Frontal cortex (tissue), 4 donors: ENCODE data around the gene FAM114A1. TPM values are rescaled to one million over a fixed set of nuclear protein-coding genes. Genes with fewer than 3 reads are reported as not detected.
"Not testable (repeated sequence)": the region's sequence is repeated elsewhere in the genome, so short reads cannot be mapped to it uniquely, and the experiment has no call there.

Experiments used
- DNase-seq, 2 donors: peaks; one replicate each; pipeline ENCODE4 v3.0.0; 2012; ENCODE audit warnings: low spot score in 2 of 2
- FAIRE-seq: peaks from 2 replicates; lab custom pipeline; 2012; peaks lifted over from hg19 to GRCh38; lab: Jason Lieb, UNC
- total RNA-seq: library from RNA; depleted of rRNA; stranded (reverse); fragments of >200 nt; gene quantifications from one replicate; pipeline ENCODE4 v1.2.3, GENCODE V29; 2014
- donor health status: control.
- donor health status: control.
- donor health status: control.

FAM114A1 gene
- total RNA-seq, 1 donor from 2014 or later = 9.4 TPM

GRCh38 chr4:38926896-38927295 lies 59.3 kb downstream of the FAM114A1 start:
- no peak for DNase-seq
- no peak for FAIRE-seq

GRCh38 chr4:38928568-38928967 lies 61.0 kb downstream of the FAM114A1 start:
- DNase-seq (no peak), FAIRE-seq (no peak)

- DNase-seq (no peak), FAIRE-seq (no peak)
These were observed 61.4 kb downstream of the FAM114A1 start for GRCh38 chr4:38928974-38929373.

DNA sequence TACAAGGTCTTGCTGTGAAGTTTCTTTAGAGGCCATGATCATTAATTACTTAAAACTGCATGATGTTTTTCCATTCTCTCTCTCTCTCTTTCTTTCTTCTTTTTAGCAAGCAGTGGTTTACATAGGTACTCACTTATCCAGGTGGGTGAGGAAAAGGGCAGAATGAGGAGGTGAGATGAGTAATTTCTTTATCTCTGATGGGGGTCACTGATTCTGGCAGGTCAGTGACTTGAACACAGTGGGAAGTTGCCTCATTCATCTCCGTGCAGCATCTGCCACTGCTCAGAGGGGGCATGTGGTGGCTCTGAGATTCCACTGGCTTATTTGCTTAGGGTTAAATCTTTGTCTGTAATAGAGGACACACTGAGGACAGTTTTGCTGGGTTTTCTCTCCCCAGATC lies 62.6 kb downstream of the FAM114A1 start:
- no peak for DNase-seq
- no peak for FAIRE-seq

GRCh38 chr4:38930707-38931106 lies 63.1 kb downstream of the FAM114A1 start:
- no peak for DNase-seq
- no peak for FAIRE-seq

- DNase-seq (no peak), FAIRE-seq (no peak)
These were observed 63.5 kb downstream of the FAM114A1 start for GRCh38 chr4:38931125-38931524.

GRCh38 chr4:38935391-38936073 lies 67.9 kb downstream of the FAM114A1 start:
- FAIRE-seq (no peak), DNase-seq (no peak)

GRCh38 chr4:38939165-38939564 lies 71.6 kb downstream of the FAM114A1 start:
- FAIRE-seq (no peak), DNase-seq (no peak)

- FAIRE-seq (no peak), DNase-seq (no peak)
These were observed 72.9 kb downstream of the FAM114A1 start for GRCh38 chr4:38940476-38940875.

DNA sequence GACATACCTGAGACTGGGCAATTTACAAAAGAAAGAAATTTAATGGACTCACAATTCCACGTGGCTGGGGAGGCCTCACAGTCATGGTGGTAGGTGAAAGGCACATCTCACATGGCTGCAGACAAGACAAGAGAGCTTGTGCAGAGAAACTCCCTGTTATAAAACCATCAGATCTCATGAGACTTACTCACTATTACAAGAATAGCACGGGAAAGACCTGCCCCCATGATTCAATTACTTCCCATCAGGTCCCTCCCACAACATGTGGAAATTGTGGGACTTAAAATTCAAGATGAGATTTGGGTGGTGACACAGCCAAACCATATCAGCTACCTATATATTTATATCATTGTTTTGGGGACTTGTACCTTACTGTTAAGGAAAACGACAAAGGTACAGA lies 74.3 kb downstream of the FAM114A1 start:
- not testable (repeated sequence) for FAIRE-seq, DNase-seq

DNA sequence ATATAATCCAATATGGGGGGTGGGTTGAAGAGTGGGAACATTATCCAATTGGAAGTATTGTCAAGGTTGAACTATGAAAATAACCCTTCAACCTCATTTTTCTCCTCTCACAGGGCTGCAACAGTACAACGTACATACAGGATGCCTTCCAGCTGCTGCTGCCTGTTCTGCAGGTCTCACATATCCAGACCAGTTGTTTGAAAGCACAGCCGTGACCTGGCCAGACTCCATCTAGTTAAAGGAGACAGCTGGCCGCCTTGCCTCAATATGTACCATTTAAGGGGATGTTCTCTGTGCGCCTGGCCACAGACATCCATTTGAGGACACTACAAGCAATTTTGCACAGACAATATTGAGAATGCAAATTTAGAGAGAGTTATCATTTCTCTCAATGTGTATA lies 75.7 kb downstream of the FAM114A1 start:
- DNase-seq (no peak), FAIRE-seq (no peak)

DNA sequence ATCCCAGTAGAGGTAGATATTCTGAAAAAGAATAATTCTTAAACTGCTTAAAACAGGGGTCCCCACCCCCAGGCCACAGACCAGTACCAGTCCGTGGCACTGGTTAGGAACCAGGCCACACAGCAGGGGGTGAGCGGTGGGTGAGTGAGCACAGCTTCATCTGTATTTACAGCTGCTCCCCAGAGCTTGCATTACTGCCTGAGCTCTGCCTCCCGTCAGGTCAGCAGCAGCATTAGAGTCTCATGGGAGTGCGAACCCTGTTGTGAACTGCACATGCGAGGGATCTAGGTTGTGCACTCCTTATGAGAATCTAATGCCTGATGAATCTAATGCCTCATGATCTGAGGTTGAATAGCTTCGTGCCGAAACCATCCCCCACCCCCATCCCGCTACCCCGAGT lies 76.8 kb downstream of the FAM114A1 start:
- FAIRE-seq = no peak
- DNase-seq = no peak

DNA sequence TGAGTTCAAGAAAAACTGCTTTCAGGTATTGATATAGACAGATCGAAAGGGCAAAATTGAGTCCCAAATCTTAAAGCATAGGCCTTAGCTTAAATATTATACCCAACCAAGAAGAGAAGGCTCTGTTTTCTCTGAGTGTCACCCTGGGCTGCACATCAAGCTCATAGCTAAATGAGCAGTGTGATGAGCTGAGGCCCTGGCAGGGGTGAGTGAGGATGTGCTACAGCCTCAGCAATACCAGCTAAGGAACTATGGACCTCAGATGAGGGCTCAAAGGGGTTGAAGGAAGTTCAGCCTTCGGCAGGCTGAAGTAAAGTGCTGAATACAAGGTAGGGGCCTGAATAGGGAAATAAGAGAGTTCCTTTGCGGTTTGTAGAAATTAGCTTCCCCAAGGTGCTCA lies 79.3 kb downstream of the FAM114A1 start:
- no peak for DNase-seq
- no peak for FAIRE-seq

DNA sequence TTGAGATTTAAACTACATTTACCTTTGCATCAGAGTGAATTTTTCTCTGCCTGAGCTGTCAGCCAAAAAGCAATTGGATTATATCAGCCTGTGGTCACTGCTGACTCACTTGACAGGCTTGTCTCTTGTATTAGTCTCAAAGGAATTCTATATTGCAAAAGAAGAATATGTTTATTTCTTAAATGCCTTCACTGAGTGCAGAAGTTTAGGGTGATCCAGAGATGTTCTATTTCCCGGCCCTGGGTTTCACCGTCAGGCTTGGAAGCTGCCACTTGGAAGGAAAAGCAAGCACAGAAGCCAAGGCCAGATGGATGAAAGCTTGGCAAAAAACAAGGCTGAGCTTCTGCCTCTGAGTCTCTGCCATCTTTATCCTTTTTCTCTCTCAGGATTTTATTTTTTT lies 80.9 kb downstream of the FAM114A1 start:
- DNase-seq (no peak), FAIRE-seq (no peak)

GRCh38 chr4:38949411-38950051 lies 81.9 kb downstream of the FAM114A1 start:
- DNase-seq = no peak
- FAIRE-seq = no peak

DNA sequence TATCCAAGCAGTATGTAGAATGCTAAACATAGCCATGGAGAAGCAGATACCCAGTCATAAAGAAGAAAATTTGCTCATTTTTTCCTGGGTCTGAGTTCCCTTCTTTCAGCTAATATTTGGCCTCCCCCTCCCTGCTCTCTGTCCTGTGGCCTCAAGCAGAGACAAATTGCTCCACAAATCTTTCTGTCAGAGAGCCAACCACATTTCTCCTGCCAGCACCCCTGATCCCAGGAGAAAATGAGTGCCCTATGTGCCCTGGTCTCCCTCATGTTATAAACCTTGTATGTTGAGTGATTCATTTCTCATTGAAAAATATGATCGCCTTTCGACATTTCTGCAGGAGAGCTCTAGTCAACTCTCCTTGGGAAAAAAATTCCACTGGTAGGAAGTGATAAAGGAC lies 82.6 kb downstream of the FAM114A1 start:
- FAIRE-seq (no peak), DNase-seq (no peak)

DNA sequence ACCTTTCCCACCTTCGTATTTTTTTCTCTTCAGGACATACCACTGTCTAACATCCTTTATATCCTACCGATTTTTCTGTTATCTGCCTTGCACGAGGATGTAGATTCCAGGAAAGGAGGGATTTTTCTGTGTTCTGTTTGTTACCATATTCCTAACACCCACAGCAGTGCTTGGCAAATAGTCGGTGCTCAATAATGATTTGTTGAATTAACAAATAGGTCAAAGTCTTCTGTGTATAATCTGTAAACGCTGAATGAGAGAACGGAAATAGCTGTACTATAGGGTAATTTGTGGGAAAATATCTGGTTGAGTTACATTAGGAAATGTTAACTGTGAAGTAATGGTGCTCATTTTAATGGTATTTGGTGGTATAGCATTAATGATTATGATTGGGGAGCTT lies 83.1 kb downstream of the FAM114A1 start:
- DNase-seq (no peak), FAIRE-seq (no peak)

- DNase-seq (no peak), FAIRE-seq (no peak)
These were observed 84.0 kb downstream of the FAM114A1 start for GRCh38 chr4:38951598-38951997.

GRCh38 chr4:38952017-38952416 lies 84.4 kb downstream of the FAM114A1 start:
- DNase-seq = no peak
- no peak for FAIRE-seq

GRCh38 chr4:38954727-38955126 lies 87.1 kb downstream of the FAM114A1 start:
- no peak for DNase-seq
- FAIRE-seq = no peak

GRCh38 chr4:38955957-38956356 lies 88.4 kb downstream of the FAM114A1 start:
- FAIRE-seq = no peak
- DNase-seq = no peak

- FAIRE-seq (no peak), DNase-seq (no peak)
These were observed 89.7 kb downstream of the FAM114A1 start for GRCh38 chr4:38957261-38957815.
